Right forelimb (tissue), 1 donor: Measurements from ENCODE around the gene OR2L13.
A peak's percentile ranks its signal among the peaks of the same experiment; 100 is the strongest.
"Not testable (repeated sequence)": the region's sequence is repeated elsewhere in the genome, so short reads cannot be mapped to it uniquely, and the experiment has no call there.

Source experiments
- DNase-seq: peaks from one replicate; pipeline ENCODE4 v3.0.0-alpha.2; 2018

Gene OR2L13, protein sequence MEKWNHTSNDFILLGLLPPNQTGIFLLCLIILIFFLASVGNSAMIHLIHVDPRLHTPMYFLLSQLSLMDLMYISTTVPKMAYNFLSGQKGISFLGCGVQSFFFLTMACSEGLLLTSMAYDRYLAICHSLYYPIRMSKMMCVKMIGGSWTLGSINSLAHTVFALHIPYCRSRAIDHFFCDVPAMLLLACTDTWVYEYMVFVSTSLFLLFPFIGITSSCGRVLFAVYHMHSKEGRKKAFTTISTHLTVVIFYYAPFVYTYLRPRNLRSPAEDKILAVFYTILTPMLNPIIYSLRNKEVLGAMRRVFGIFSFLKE

DNA sequence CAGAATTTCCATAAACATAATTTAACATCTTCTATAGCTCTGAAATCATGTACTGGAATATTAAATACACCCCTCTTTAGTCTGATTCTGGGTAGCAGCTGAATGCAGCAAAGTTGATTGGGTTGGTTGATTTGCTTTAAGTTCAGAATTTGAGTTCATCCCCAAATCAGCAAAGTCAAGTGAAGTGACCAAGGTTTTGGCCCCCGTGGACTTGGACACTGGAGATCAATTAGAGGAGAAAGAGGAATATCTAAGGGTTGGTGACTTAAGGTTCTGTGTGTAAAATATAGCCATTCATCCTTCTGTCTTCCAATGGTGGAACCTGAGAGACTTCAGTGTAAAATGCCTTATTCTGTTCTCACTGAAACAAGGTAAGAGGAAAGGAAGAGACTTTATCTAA is at the start of gene OR2L13:
Gene OR2L13 (plus strand): TSS at position 301 of the 400 bp plus-strand sequence. CDS start 4,192 bp downstream, outside the sequence.
- DNase-seq = no peak

DNA sequence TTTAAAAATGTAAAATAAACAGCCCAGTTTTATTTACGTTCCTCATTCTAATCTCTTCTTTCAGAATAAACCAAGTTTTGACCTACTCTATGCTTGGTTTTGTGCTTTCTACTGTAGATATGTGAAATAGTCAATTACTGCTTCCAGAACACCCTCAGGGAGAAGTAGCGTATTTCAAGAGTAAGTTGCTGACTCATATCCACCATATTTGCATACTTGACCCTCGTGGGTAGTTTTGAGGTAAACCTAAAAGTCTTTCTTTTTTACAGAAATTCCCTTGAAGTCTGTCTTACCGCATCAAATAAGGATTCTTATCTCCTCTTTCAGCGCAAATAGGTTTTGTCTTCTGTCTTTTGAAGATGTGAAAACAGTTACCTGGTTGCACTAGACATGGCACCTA is 49.8 kb upstream of the OR2L13 start:
- DNase-seq = no peak

DNA sequence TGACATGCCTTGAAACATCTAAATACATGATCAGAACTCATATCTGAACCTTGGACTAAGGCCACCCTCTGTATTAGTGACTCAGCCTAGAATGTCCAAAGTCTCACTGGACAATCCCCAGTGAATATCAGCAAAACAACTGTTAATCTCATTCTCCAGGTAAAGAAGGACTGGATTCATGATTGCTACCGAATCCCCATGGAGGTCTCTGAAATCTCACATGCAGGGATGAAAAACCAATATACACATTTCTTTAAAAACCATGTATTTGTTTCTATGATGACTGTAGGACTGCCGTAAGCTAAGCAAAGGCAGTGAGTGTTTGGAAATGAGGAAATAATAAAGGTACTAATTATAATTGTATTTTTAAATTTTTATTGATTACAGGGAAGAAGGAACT is 48.4 kb upstream of the OR2L13 start, which contains the start of gene OR2L3:
Gene OR2L3 (plus strand): TSS at position 301 of the 400 bp plus-strand sequence. CDS start 13,846 bp downstream, outside the sequence.
- no peak for DNase-seq

DNA sequence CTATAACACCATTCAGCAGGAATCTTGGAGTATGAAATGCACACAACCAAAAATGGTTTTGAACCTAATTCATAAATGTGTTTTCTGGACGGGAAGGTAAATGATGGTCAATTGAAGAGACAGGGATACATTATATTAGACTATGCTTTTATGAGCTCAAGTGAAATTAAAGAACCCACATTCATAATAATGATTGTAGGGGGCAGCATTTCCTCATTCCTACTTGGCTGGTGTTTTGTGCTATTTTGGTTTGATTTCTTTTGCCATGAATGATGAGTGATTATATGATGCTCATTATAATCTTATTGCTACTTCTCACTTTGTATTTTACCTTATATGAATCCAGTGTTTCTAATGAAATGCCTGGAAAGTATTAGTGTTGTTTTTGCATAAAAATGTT is 48.0 kb upstream of the OR2L13 start:
- no peak for DNase-seq

DNA sequence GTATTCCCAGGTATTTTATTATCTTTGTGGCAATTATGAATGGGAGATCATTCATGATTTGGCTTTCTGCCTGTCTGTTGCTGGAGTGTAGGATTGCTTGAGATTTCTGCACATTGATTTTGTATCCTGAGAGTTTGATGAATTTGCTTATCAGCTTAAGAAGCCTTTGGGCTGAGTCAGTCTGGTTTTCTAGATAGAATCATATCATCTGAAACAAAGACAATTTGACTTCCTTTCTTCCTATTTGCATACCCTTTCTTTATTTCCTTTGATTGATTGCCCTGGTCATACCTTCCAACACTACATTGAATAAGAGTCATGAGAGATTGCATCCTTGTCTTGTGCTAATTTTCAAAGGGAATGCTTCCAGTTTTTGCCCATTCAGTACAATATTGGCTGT is 40.3 kb upstream of the OR2L13 start:
- no peak for DNase-seq

DNA sequence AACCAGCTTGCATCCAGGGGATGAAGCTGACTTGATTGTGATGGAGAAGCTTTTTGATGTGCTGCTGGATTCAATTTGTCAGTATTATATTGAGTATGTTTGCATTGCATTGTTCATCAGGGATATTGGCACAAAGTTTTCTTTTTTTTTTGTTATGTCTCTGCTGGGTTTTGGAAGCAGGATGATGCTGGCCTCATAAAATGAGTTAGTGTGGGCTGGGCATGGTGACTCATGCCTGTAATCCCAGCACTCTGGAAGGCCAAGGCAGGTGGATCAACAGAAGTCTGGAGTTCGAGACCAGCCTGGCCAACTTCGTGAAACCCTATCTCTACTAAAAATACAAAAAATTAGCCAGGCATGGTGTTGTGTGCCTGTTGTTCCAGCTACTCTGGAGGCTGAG is 39.7 kb upstream of the OR2L13 start:
- DNase-seq = no peak

DNA sequence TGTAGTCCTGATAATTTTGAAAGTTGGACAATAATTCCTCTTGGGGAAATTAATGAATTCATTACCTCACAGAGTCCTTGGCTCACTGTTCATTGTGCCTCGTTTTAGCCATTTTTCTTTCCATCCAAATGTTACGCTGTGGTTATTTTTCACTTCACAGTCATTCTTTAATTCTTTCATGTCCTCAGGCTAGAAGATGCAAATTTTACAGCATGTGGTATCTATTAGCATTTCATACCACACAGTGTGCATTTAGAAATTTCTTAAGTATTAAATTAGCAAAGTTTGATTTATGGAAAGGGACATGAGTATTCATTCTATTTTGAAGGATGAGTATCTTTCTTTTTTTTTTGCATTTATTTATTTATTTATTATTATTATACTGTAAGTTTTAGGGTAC is 29.9 kb upstream of the OR2L13 start:
- DNase-seq = no peak

DNA sequence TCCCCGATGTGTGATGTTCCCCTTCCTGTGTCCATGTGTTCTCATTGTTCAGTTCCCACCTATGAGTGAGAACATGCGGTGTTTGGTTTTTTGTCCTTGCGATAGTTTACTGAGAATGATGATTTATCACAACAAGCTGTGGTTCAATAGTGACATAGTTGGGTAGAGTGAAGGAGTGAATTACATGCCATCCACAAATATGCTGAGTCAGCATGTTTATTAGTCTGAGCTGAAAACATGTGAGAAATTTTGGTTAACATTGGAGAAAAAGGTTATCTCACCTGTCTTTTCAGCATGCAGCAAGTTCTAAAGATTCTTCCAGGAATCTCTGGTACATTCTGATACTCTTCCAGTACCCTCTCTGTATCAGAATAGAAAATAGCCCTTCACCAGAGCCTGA is 29.4 kb upstream of the OR2L13 start:
- DNase-seq = no peak

DNA sequence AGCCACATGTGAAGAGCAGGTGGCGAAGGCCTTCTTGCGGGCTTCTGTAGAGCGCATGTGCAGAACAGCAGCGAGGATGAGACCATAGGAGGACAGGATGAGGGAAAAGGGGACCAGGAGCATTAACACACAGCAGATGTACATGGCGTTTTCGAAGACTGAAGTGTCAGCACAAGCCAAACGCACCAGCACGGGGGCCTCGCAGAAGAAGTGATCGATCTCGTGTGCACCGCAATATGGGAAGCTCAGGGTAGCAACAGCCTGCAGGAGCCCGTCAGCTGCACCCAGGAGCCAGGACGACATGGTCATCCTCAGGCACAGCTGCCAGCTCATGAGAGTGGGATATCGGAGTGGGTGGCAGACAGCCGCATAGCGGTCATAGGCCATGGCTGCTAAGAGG is 11.1 kb upstream of the OR2L13 start:
- not testable (repeated sequence) for DNase-seq

DNA sequence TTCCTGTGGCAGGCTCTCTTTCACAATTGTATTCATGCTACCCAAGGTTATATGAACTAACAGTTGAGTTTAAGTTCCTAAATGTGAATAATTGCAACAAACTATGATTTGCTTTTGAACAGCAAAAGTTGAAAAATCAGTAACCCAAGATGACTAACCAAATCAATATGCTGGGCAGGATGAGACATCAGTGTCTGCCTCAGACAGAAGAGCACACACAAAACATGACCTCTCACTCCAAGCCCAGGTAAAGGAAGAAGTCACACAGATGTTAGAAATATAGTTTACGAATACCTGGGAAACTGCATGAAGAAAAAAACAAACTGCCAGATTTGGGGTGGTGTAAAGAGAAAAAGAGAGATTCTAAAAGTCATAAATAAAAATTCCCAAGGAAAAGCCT is 3.5 kb downstream of the OR2L13 start:
- no peak for DNase-seq

DNA sequence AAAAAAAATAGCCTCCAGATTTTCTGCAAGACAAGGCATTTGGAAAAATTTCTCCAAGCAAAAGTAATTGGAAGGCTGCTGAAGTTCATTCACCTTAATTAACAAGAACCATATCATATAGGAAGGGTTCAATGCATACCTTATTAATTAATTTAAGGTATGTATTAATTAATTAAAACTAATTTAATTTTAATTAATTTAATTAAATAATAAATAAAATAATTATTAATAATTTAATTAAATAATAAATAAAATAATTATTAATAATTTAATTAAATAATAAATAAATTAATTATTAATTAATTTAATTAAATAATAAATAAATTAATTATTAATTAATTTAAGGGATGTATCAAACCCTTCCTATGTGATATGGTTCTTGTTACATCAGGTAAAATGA is 7.9 kb downstream of the OR2L13 start:
- DNase-seq = no peak

DNA sequence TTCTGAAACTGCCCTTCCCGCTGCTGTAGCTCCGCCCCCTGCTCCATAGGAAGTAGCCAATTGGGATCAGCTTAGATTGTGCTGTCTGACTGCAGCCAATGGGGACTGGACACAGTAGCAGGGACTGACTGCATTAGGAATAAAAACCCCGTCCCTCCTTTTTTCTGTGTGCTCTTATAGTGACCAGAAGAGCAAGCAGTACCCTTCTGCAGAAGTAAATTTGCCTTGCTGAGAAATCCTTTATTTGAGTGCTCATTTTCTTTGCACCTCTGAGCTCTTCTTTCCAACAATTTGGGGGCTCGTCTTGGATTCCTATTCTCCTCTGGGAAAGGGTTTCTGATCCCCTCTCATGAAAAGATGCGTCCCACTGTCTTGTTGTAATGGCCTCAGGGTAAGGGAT is 16.2 kb downstream of the OR2L13 start:
- no peak for DNase-seq

DNA sequence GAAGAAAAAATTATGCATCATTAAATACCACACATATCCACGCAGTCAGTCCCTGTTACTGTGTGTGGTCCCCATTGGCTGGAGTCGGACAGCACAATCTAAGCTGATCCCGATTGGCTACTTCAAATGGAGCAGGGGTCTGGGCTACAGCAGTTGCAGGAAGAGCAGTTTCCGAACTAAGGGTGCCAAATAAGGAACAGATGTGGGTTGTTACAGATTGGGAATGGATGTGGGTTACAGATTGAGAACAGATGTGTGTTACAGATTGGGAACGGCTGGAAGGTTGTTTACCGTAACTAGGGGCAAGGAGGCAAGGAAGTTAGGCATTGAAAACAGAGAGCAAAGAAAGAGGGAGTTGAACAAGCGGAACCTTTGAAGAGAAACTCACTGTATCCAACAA is 19.9 kb downstream of the OR2L13 start:
- peak; percentile 38 for DNase-seq

DNA sequence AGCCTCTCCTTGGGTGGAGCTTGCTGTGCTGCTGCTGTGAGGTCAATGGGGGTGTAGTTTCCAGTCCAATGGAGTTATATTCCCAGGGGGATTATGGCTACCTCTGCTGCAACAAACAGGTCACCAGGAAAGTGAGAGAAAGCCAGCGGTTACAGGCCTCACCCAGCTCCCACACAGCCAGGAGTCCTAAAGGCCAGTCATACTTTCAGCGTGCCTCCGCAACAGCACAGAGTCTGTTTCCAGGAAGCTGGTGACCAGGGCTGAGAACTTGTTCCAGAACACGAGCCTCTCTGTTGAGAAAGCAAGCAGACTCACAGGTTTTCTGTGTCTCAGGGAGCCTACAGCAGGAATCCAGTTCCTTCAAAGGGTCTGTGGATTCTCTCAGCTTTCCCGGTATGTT is 32.7 kb downstream of the OR2L13 start:
- no peak for DNase-seq

DNA sequence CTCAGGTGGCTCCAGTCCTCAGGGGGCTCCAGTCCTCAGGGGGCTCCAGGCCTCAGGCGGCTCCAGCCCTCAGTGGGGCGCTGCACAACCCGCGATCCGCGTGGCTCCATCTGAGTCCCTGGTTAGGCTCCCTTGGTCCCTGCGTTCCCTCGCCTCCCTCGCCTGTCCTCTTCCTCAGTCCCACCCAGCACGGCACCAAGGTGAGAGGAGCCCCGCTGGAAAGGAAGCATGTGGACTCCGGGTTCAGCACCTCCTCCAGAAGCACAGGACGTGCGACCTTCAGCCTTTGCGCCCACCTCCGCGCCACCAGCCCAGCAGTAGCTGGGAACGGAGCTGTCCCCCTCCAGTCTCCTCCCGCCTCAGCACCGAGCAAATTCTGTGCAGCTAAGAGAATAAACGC is 41.8 kb downstream of the OR2L13 start:
- no peak for DNase-seq

DNA sequence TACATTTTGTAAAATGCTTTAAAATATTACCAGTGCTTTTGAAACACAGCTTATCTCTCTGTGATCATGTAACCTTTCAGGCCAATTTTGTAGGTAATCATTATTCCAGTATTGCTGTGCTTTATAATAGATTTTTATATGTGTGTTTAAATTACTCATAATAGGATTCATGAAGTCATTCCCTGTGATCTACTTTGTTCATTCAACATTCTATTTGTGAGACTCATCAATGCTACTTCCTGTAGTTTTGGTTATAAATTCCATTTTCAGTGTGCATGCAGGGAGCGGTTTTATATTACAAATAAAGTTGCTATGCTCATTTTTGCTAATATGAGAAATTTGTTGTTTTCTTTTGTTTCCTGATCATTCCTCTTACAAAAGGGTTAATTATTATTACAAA is 45.9 kb downstream of the OR2L13 start:
- no peak for DNase-seq

DNA sequence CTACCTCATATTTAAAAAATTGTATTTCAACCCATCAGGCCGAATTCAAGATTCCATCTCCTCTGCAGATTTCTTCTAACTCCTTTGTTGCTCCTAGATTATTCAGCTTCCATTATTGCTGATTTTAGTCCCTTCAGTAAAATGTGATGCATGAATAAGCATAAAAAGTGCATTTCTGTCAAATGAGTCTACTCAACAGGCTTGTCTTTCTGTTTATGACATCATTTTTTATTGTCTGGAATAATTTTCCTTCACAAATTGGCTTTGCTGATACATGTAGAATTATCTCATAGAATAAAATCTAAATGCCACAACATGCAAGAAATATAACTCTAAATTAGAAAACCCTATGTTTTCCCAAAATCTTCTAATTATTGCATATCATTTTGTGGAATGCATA is 48.3 kb downstream of the OR2L13 start:
- no peak for DNase-seq

DNA sequence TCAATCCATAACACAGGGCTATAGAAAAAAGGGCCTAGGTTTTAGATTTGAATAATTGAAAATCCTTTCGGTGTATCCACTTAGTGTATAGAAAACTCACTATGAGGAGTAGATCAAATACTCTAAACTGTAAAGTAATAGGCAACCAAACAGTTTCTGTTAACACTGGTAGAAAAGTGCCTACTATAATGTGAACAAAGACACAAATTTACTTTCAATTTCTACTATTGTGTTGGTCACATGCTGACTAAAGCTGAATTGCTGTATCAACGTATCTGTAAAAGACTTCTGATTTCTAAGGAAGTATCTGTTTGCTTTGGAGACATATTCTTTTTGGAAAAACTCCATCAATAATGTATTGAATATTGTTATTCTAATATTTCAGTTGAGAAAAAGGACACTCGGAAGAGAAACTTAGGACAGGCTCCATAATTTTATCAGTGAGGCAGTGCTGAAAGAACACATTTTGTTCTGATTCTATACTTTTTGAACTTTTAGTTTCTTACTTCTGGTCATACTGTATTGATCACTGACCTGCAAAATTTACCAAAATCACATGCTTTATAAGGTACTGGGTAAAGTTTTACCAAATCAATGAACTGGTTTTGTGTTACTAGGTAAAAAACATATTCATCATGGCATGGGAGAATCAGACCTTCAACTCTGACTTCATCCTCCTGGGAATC is 49.7 kb downstream of the OR2L13 start, which contains the start of gene OR2M5:
Gene OR2M5 (plus strand): TSS at position 636 of the 686 bp plus-strand sequence. CDS start 0 bp downstream, at position 636.
- no peak for DNase-seq
